OCI-LY3 (cell line): ENCODE measurements around the gene SRCIN1.

Experiments
- CTCF ChIP-seq: fragments of 200-600, 300-600 bp; sonication (generic); IDR thresholded peaks from 2 replicates; pipeline ENCODE4 v1.5.1; 2014; ENCODE audit warnings: antibody characterized with exemption, low read length, low read depth
- EZH2phosphoT487 ChIP-seq: fragments of 200-600 bp; shearing (Covaris generic); IDR thresholded peaks from 2 replicates; pipeline ENCODE4 v1.6.1; 2018; ENCODE audit warnings: antibody characterized with exemption, mixed run types, low read depth

GRCh38 chr17:38608648-38609047, 2.9 kb upstream of the SRCIN1 start:
- no peak for TF ChIP-seq CTCF
- TF ChIP-seq EZH2phosphoT487, result no peak
